HT1080 (cell line): ENCODE results near the gene RAP1GAP2. TPM values are rescaled to one million over a fixed set of nuclear protein-coding genes. Genes with fewer than 3 reads are reported as not detected.
"Not testable (repeated sequence)": the region's sequence is repeated elsewhere in the genome, so short reads cannot be mapped to it uniquely, and the experiment has no call there.

ENCODE experiments used
- DNase-seq: peaks from one replicate; pipeline ENCODE4 v3.0.0-alpha.2; 2015; ENCODE audit warnings: low read depth
- total RNA-seq: library from RNA; depleted of rRNA; stranded (reverse); fragments of >200 nt; shearing (Covaris generic); gene quantifications from 2 replicates; pipeline ENCODE4 v1.2.3, GENCODE V29; 2014

Gene RAP1GAP2
- total RNA-seq, 1 experiment from 2014 or later = 17.5 TPM

GRCh38 chr17:3015890-3016289, 219.7 kb downstream of the RAP1GAP2 start:
- peak; percentile 65 for DNase-seq

- no peak for DNase-seq
These were observed 221.7 kb downstream of the RAP1GAP2 start for GRCh38 chr17:3017936-3018335.

DNA sequence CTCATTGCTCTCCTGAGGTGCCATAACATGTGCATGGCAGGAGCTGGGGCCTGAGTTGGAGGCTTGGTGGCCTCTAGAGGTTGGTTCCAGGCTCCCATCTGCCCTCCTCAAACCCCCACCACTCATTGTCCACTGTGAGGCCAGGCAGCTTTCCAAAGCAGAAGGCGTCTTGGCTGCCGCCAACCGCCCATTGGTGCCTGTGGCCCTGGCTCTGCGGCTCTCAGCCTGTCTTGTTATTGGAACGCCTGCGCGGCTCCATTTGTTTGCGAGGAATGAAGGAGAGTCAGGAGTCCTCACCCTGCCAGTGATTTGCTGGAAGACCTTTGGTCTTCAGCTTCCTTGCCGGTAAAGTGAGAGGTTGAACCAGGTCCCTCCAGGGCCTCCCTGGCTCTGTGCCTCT, 223.5 kb downstream of the RAP1GAP2 start:
- no peak for DNase-seq

DNA sequence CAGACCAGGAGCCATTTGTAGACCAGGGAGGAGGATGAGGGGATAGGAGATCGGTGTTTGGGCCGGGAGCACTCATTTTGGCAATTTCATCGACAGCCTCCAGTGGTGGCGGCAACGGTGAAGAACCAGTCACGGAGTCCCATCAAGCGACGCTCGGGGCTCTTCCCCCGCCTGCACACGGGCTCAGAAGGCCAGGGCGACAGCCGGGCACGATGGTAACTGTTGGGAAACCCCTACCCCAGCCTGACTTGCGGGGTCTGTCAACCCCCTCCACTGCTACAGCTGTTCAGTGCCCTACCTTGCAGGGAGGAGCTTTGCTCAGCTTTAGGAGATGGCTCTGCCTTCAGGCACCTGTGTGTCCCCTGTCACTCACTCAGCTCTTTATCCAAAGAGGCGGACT, 224.1 kb downstream of the RAP1GAP2 start:
- DNase-seq = no peak

GRCh38 chr17:3022197-3022596, 226.0 kb downstream of the RAP1GAP2 start:
- no peak for DNase-seq

DNA sequence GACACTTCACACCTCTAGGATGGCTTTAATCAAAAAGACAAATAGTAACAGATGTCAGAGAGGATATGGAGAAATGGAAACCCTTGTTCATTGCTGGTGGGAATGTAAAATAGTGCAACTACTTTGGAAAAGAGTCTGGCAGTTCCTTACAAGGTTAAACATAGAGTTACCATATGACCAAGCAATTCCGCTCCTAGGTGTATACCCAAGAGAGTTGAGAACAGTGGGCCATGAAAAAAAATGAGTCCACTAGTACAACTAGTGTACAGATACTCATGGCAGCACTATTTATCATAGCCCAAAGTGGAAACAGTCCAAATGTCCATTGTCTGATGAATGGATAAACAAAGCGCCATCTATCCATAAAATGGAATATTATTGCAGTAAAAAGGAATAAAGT, 228.1 kb downstream of the RAP1GAP2 start:
- no peak for DNase-seq

- DNase-seq = no peak
These were observed 229.3 kb downstream of the RAP1GAP2 start for GRCh38 chr17:3025421-3026124.

- DNase-seq = no peak
These were observed 230.1 kb downstream of the RAP1GAP2 start for GRCh38 chr17:3026125-3026855.

DNA sequence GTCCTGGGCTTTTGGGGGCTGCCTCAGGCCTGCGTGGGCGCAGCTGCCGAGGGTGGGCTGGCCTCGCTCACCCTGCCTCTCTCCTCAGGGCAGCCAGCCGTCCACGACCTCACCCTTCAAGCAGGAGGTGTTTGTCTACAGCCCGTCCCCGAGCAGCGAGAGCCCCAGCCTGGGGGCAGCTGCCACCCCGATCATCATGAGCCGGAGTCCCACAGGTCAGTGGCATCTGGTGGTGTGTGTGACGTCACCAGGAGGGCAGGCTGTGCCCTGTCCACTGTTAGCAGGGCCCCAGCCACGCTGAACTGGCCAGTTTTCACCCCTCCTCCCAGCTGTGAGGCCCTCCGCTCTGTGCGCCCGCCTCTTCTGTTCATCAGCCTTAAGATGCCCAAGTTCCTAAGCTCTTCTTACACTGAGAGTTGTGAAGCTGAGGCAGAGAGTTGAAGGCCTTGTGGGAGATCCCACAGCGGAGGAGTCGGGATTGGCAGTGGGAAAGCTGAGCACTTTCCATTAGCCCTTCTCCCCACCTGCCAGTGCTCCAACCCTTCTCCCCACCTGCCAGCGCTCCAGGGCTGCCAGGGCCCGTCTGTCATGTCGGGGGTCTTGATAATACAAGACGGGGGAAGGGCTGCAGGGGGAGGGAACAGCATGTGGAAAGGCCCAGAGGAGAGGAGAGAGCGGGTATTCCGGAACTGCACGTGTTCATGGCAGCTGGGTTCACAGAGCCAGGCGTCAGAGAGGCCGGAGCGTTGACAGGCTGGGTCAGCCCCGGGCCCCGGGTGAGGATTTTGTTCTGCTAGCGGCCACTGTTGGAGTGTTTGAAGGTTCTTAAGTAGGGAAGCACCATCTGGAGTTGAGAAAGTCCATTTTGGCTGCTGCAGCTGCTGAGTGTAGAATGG, 230.9 kb downstream of the RAP1GAP2 start:
- DNase-seq = no peak

GRCh38 chr17:3027786-3028532, 231.7 kb downstream of the RAP1GAP2 start:
- DNase-seq = no peak

GRCh38 chr17:3029213-3029913, 233.1 kb downstream of the RAP1GAP2 start:
- DNase-seq = no peak

DNA sequence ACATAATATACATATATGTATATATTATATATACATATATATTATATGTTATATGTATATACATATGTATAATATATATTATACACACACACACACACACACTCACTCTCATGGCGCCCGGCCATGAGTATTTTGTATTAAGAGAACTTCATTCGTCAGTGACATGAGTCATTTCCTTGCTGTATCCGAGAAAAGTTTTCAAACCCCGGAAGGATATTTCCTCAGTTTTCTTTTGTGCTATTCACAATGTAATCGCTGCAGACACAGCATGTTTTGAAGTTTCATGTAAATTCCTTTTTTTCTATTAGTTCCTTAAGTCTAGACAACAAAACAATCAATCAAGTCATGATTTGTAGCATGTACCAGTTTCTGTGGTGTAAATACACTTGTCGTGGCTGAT, 233.9 kb downstream of the RAP1GAP2 start:
- peak; percentile 85 for DNase-seq

DNA sequence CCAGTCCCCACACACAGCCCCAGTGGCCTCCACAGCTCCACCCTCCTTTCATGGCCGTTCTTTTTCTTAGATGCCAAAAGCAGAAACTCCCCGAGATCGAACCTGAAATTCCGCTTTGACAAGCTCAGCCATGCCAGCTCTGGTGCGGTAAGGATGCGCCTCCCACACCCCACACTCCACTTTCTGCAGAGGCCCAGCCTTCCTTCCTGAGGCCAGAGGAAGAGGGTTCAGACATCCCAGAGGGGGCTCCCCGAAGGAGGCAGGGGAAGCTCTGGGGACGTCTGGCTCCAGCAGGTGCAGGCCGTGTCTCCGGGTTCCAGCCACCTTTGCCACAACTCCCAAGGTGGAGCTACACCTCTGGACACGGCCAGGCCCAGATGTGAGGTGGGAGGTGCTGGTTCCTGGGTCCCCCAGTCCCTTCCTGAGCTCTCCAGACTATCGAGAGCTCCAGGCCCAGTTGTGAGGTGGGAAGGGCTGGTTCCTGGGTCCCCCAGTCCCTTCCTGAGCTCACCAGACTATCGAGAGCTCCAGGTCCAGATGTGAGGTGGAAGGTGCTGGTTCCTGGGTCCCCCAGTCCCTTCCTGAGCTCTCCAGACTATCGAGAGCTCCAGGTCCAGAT, 234.7 kb downstream of the RAP1GAP2 start:
- not testable (repeated sequence) for DNase-seq

- no peak for DNase-seq
These were observed 236.3 kb downstream of the RAP1GAP2 start for GRCh38 chr17:3032258-3033247.

- DNase-seq = no peak
These were observed 237.0 kb downstream of the RAP1GAP2 start for GRCh38 chr17:3033248-3033640.

GRCh38 chr17:3033741-3034577, 237.7 kb downstream of the RAP1GAP2 start:
- DNase-seq = no peak

GRCh38 chr17:3034578-3034920, 238.3 kb downstream of the RAP1GAP2 start:
- DNase-seq = no peak
